HG03378 (cell line): Measurements from ENCODE around the gene SGF29.
"Not testable (repeated sequence)": the region's sequence is repeated elsewhere in the genome, so short reads cannot be mapped to it uniquely, and the experiment has no call there.

Experiments
- ATAC-seq: cut with Tn5 transposase; IDR thresholded peaks from one replicate; pipeline ENCODE4 v1.9.1; 2021; ENCODE audit warnings: mild to moderate bottlenecking, moderate library complexity; ENCODE audit not compliant: unreplicated experiment

Gene SGF29

GRCh38 chr16:28563218-28563617, 9.5 kb downstream of the SGF29 start:
- no peak for ATAC-seq

DNA sequence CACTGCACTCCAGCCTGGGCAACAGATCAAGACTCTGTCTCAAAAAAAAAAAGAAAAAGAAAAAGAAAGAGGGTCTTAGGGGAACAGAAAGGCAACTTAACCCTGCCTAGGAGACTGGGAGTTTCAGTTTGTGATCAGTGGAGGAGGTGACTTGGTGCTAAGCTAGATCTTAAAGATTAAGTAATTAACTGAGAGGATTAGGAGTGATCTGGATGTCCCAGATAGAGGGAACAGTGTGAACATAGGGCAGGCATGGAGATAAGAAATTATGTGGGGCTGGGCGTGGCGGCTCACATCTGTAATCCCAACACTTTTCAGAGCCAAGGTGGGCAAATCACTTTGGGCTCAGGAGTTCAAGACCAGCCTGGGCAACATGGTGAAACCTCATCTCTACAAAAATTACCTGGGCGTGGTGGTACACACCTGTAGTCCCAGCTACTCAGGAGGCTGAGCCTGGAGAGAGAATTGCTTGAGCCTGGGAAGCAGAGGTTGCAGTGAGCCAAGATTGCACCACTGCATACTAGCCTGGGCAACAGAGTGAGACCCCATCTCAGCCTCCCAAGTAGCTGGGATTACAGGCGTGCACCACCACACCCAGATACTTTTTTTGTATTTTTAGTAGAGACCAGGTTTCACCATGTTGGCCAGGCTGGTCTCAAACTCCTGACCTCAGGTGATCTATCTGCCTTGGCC, 12.7 kb downstream of the SGF29 start:
- not testable (repeated sequence) for ATAC-seq

DNA sequence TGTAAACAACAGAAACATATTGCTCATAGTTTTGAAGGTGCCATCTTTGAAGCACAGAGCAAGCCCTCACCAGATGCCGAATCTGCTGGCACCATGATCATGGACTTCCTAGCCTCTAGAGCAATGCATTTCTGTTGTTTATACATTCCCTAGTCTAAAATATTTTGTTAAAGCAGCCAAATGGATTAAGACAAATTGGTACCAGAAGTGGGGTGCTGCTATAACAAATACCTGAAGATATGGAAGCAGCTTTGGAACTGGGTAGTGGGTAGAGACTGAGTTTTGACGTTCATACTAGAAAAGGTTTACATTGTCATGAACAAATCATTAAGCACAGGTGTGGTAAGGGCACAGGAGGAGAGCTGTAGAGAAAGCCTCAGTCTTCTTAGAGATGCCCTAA, 13.6 kb downstream of the SGF29 start:
- ATAC-seq: no peak

- no peak for ATAC-seq
These were observed 15.3 kb downstream of the SGF29 start for GRCh38 chr16:28569021-28569420.

DNA sequence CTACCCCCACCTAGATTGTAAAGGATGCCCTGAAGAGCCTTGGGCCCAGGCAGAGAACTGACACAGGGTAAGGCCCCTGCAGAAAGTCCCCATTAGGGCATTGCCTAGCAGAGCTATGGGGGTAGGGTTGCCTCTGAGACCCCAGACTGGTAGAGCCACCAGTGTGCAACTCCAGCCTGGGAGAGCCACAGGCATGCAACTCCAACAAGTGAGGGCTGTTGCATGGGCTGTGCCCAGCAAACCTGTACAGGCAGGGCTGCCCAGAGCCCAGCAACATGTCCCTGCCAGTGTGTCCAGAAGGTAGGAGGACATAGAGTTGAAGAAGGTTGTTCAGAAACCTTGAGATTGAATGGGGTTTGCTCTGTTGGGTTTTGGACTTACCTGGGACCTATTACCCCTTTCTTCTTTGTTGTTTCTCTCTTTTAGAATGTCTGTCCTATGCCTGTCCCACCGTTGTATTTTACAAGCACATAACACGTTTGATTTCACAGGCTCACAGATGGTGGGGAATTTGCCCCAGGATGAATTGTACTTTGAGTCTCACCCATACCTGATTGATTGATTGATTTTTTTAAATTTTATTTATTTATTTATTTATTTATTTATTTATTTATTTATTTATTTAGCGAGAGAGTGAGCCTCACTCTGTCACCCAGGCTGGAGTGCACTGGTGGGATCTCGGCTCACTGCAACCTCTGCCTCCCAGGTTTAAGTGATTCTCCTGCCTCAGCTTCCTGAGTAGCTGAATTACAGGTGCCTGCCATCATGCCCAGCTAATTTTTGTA, 16.4 kb downstream of the SGF29 start:
- ATAC-seq: no peak

GRCh38 chr16:28572696-28573510, 19.2 kb downstream of the SGF29 start:
- ATAC-seq: no peak

DNA sequence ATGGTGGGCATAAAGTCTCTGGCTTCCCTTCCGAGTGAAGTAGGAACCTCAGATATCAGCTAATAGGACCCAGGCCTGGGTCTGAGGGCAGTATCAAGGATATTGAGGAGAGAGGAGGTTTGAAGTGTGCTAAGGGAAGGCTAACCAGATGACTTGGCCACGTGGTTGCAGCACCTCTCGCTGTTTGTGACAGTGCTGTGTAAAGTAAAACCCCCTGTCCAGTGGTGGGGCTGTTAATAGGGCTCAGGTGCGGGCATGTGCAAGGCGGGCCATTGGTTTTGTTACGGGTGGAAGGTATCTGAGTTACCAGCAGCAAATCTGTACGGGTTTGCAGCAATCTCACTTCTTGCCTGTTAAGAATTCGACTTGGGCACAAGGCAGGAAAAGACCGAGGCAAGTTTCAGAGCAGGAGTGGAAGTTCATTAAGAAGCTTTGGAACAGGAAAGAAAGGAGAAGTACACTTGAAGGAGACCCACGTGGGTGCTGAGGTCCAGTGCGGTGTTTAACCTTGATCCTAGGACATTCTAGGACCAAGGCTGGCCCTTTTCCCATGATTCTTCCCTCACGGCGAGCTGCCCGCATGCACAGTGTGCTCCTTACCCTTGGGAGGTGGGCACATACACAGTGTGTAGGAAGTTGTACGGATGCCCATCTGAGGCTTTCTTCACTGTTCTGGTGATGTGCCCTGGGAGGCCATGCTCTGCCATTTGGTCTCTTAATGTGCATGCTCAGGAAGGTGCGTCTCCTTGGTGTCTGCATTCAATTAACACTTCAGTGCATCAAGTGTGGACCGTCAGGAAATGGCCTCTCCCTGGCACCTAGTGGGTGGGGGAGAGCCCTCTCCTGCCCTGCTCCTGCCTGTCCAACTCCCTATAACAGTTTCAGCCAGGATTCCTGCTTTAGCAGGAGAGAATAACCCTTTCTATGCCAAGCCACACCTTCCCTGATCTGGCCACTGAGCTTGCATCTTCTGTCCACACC, 20.3 kb downstream of the SGF29 start:
- no peak for ATAC-seq

DNA sequence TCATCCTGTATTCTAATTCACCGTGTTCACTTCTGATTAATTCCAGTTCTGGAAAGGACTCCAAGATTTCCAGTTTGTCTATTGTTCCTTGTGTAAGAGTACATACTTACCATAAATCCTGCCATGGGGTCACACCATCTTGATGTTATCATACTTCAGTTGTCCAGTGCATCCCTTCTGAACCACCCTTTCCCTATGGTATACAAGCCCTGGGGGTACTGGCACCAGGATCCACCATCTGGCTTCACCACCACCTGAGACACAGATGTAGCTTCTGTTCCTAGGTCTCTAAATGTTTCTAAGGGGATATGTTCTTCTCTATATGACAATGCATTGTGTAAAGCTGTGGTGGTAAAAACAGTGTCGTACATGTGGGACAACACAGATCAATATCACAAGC, 21.2 kb downstream of the SGF29 start:
- no peak for ATAC-seq

GRCh38 chr16:28575446-28576109, 21.9 kb downstream of the SGF29 start:
- no peak for ATAC-seq

GRCh38 chr16:28580726-28581315, 27.1 kb downstream of the SGF29 start:
- no peak for ATAC-seq

GRCh38 chr16:28585674-28586073, 32.0 kb downstream of the SGF29 start:
- no peak for ATAC-seq

- ATAC-seq: no peak
These were observed 32.7 kb downstream of the SGF29 start for GRCh38 chr16:28586466-28586865.

DNA sequence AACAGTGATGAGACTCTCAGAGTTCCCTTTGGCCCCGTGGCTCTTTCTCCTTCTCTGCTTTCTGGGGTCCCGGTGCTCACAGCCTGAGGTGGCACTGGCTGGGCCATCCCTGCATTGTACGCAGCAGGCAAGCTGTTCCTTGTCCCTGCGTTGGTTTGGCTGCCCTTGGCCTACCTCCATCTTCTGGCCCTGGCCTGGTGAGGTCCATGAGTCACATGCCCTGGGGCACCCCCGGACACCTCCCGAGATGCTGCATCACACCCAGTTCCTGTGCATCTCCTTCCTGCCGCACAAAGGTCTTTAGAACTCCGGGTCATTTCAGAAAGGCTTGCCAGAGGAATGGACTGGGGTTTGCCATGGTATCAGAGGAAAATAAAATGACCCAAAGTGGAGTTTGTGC, 33.7 kb downstream of the SGF29 start:
- ATAC-seq: no peak

- ATAC-seq: no peak
These were observed 35.3 kb downstream of the SGF29 start for GRCh38 chr16:28589069-28589468.

DNA sequence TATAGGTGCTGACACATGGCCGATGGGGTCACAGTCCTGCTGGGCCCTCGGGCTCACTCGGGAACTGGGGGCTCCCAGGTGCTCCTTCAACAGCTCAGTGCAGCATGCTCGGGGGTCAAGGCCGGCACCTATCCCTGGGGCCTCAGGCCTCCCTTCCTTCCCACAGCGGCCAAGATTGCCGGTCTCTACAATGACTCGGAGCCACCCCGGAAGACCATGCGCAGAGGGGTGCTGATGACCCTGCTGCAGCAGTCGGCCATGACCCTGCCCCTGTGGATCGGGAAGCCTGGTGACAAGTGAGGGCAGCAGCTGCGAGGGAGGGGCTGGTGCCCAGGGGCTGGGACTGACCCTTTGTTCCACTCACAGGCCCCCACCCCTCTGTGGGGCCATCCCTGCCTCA, 36.2 kb downstream of the SGF29 start:
- ATAC-seq: no peak

DNA sequence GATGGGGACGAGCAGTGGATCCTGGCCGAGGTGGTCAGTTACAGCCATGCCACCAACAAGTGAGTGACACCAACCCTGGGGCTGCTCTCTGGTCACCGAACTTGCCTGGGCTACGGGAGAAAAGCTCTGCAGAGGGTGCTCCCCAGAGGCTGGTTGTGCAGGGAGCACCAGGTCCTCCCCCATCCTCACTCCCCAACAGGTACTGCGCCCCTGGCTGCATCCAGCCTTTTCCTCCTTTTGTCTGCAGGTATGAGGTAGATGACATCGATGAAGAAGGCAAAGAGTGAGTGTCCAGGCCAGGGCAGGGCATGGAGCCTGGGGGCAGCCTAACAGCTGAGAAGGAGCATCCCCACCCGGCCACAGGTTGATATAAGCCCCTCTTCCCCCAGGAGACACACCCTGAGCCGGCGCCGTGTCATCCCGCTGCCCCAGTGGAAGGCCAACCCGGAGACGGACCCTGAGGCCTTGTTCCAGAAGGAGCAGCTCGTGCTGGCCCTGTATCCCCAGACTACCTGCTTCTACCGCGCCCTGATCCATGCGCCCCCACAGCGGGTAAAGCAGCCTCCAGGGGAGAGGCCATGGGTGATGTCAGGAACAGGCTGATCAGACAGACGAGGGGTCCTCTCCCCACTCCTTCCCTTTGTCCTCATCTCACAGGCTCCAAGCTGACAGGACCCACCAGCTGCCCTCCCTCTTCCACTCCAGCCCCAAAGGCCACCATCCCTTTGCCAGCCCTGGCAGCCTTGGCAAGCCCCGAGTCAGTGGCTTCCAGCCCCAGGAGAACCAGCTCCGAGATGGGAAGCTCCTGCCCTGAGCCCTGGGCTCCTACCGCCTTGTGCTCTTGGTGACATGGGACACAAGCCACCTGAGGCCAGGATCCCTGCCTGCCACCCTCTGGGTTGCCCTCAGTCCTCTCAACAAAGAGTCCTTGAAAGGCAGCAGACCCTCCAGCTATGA, 36.9 kb downstream of the SGF29 start:
- ATAC-seq: no peak

GRCh38 chr16:28591355-28591754, 37.6 kb downstream of the SGF29 start:
- ATAC-seq: no peak

GRCh38 chr16:28592511-28592910, 38.8 kb downstream of the SGF29 start:
- ATAC-seq: no peak
